ENCODE data around the gene PRKCG. TPM values are rescaled to one million over a fixed set of nuclear protein-coding genes. Genes with fewer than 3 reads are reported as not detected.

PRKCG gene
- total and polyA plus RNA-seq, 12 donors, result 0.07 TPM; not detected in 11

GRCh38 chr19:53944416-53944815 is 62.4 kb downstream of the PRKCG start:
- Histone ChIP-seq H3K27me3 (peaks cover 8 to 93% (median 78%) of the 10 kb centered on the region in 7 donors), H3K9me3 (peaks cover 0 to under 1% (median 0%) of the 10 kb centered on the region in 11 donors)
- 73% methylated on average over 4 of the region's 4 CpGs for WGBS, 2 donors

DNA sequence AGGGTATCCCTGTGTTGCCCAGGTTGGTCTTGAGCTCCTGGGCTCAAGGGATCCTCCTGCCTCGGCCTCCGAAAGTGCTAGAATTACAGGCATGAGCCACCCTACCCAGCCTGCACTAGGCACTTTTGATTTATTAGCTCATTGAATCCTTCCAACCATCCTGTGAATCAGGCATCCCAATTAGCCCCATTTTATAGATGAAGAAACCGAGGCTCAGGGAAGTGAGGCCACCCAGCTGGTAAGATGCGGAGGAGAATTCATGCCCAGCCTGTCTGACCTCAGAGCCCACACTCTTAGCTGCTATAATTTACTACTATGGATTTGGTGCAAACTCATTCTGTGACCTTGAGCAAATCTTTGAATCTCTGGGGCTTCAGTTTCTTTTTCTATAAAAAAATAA is 62.9 kb downstream of the PRKCG start:
- no peak for DNase-seq
- H3K27me3 ChIP-seq, result peaks cover 8 to 93% (median 78%) of the 10 kb centered on the region in 7 donors
- no peak overlapping the region for H3K4me3 ChIP-seq
- intact Hi-C loops (cut with DNase I), result no loop called here
- no peaks in the 10 kb centered on the region for H3K9me3 ChIP-seq
- H3K4me1 ChIP-seq, result no peaks in the 10 kb centered on the region
- H3K36me3 ChIP-seq, result no peaks in the 10 kb centered on the region
- TF ChIP-seq CTCF (IDR thresholded peaks at IDR 0.05), result no peak
- H3K27ac ChIP-seq, result no peak overlapping the region
- WGBS, 2 donors, result 88 to 89% methylated on average over 4 of the region's 4 CpGs
- no peak for ATAC-seq

More at GRCh38 chr19:53944416-53944815, 62.4 kb downstream of the PRKCG start:
- intact Hi-C loops (cut with DNase I), result no loop called here
- H3K4me3 ChIP-seq, result no peak overlapping the region
- no peak for TF ChIP-seq CTCF (IDR thresholded peaks at IDR 0.05)
- ATAC-seq (no peak), DNase-seq (no peak)
- H3K36me3 ChIP-seq, result no peaks in the 10 kb centered on the region
- no peaks in the 10 kb centered on the region for H3K4me1 ChIP-seq
- no peak overlapping the region for H3K27ac ChIP-seq

- TF ChIP-seq CTCF (IDR thresholded peaks at IDR 0.05), result no peak
- Histone ChIP-seq H3K27me3 (peaks cover 8 to 91% (median 77%) of the 10 kb centered on the region in 7 donors), H3K9me3 (no peaks in the 10 kb centered on the region), H3K36me3 (no peaks in the 10 kb centered on the region), H3K27ac (no peak overlapping the region), H3K4me1 (no peaks in the 10 kb centered on the region), H3K4me3 (no peak overlapping the region)
- intact Hi-C loops (cut with DNase I), result no loop called here
- 46 to 49% methylated on average over 9 of the region's 9 CpGs for WGBS, 2 donors
- ATAC-seq (no peak), DNase-seq (no peak)
Measured at GRCh38 chr19:53945441-53945840, 63.4 kb downstream of the PRKCG start.

DNA sequence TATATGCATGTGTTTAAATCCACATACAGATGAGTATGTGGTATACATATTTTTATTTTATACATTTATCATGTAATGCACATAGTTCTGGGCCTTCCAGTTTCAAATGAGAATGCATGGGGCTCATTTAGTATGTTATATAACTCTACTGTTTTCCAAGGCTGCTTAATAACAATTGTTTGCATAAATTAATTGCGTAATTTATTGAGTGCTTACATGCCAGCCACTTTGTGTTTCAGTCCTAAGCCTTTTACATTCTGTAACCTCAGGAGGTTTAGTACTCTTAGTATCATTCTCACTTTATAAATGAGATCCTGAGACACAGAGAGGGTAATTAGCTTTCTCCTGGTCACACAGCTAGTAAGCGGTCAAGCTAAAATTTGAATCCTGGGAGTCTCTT is 64.0 kb downstream of the PRKCG start:
- ATAC-seq (no peak), DNase-seq (no peak)
- Histone ChIP-seq H3K36me3 (no peaks in the 10 kb centered on the region), H3K4me3 (no peak overlapping the region), H3K4me1 (no peaks in the 10 kb centered on the region), H3K27ac (no peak overlapping the region), H3K27me3 (peaks cover 8 to 90% (median 76%) of the 10 kb centered on the region in 7 donors), H3K9me3 (no peaks in the 10 kb centered on the region)
- TF ChIP-seq CTCF (IDR thresholded peaks at IDR 0.05), result no peak
- WGBS, 2 donors, result 97 to 98% methylated on average over 2 of the region's 2 CpGs
- intact Hi-C loops (cut with DNase I), result no loop called here

Data from heart right ventricle (tissue), 16 donors.